HG03342 (cell line): ENCODE data around the gene EYS.
A peak's percentile ranks its signal among the peaks of the same experiment; 100 is the strongest.
"Not testable (repeated sequence)": the region's sequence is repeated elsewhere in the genome, so short reads cannot be mapped to it uniquely, and the experiment has no call there.

Experiments
- ATAC-seq: cut with Tn5 transposase; IDR thresholded peaks from one replicate; pipeline ENCODE4 v1.9.1; 2021; ENCODE audit warnings: mild to moderate bottlenecking, moderate library complexity; ENCODE audit not compliant: unreplicated experiment

The EYS gene

DNA sequence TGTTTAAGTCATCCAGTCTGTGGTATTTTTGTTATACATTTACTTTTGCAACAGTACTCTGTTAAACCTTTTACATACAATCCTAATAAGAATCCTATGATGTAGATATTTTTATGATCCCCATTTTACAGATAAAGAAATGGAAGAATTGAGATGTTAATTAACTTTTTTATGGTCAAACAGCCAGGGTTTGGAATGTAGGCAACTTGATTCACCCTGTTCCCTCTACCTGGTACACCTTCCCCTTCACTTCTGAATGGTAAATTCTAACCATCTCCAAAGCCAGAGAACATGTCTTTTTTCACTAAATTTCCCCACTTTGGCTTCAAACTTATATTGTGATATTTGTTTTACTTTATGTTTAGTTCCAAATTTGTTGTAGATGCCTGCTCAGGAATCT, 1771.3 kb downstream of the EYS start:
- ATAC-seq, result no peak

- not testable (repeated sequence) for ATAC-seq
Observed at GRCh38 chr6:63933948-63934347, 1773.1 kb downstream of the EYS start.

GRCh38 chr6:63930848-63931247, 1776.2 kb downstream of the EYS start:
- ATAC-seq, result no peak

DNA sequence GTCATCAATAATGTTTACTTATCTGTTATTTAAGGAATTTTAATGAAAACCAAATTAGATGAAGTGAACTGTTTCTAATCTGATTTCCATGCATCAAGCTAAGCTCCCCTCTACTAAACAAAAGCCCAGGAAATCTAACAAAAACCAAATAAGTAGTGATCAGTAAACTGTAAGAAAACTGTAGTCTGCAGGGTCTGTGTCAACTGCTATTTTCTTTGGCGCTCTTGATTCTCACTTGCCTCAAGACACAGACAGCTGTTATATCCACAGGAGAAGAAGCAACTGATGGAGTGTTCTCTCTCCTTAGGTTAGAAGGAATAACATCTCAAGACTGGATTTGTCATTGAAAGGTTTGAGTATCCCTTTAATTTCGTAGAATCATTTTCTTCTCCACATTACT, 1777.9 kb downstream of the EYS start:
- no peak for ATAC-seq

GRCh38 chr6:63928613-63929012, 1778.4 kb downstream of the EYS start:
- ATAC-seq, result no peak

DNA sequence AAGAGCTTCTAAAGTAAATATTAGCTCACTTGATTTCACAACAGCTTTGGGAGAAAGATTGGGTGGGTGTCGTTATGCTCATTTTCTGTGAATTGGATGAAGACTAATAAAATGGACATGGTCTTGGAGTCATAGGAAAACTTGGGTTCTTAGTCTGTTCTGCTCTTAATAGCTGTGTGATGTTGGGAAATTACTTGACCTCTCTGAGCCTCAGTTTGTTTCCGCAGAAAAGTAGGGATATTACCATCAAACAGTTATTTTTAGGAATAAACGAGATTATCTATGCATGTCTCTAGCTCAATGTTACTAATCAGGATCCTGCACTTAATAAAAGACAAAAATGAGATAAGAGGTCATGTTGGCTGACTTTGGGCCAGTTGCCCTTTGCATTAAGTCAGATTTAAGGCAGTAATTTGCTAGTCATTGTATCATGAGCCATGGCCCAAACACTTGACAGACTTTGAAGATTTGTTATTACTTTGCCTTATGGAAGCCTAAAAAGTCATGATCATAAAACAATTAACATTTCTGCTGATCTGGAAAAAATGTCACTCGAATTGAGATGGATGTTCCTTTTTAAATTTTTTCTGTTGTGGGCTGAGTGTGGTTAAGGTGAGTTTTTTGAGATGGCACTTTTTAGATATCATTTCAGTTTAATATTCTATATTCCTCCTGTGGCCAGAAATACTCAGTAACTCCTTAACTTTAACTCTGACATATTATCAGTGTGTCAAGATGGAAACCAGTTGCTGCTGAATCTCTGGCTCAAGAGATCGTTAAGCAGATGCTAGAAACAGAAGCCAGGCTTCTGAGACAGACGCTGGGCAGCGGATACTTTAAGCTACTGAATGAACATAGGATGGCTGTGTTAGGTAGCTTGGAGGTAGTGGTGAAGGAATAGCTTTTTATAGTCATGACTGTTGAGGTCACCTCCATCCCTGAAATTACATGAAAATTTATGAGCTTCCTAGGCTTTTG, 1779.8 kb downstream of the EYS start:
- no peak for ATAC-seq

- no peak for ATAC-seq
Observed at GRCh38 chr6:63926258-63926780, 1780.7 kb downstream of the EYS start.

GRCh38 chr6:63923139-63923739, 1783.8 kb downstream of the EYS start:
- peak; percentile 76 for ATAC-seq

DNA sequence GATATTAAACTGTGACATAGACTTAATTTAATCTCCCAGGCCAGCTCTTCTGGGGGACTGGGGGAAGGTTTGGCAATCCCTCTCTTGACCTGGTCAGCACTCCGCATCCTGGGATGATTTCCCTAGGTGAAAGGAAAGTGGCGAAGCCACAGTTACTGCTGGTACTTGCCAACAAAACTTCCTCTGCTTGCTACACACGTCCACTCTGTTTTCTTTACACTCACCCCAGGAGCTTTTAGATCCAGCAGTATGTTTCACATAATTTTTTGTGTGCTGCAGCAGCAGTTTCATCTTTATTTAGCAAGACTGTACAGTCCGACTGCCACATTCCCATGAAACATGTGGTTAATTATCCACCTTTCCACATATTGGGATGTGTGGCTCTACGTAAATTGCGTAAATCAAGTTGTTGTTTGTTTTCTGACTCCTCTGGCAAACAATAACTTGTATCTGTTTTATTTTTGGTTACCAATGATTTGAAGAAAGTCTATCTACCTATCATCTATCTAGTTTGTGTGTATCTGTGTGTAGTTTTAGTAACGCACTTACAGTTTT, 1787.4 kb downstream of the EYS start:
- ATAC-seq, result no peak

DNA sequence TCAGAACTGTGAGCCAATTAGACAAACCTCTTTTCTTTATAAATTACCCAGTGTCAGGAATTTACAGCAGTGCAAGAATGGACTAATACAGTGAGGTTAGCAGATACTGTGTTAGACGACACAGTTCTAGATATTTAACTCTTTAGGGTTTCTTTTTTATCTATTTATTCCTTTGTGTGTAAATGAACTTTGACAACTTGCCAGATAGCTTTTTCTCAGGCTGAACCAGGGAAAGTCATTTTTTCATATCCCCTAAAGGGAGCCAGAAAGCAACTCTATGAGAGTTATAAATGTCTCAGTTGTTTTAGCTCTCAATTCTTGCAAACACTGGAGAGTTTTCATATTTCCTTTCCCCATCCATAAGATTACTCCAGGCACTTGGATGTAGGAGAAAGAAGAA, 1794.1 kb downstream of the EYS start:
- no peak for ATAC-seq

- no peak for ATAC-seq
Observed at GRCh38 chr6:63910863-63911551, 1796.0 kb downstream of the EYS start.

GRCh38 chr6:63904650-63905248, 1802.3 kb downstream of the EYS start:
- ATAC-seq, result peak; percentile 59

DNA sequence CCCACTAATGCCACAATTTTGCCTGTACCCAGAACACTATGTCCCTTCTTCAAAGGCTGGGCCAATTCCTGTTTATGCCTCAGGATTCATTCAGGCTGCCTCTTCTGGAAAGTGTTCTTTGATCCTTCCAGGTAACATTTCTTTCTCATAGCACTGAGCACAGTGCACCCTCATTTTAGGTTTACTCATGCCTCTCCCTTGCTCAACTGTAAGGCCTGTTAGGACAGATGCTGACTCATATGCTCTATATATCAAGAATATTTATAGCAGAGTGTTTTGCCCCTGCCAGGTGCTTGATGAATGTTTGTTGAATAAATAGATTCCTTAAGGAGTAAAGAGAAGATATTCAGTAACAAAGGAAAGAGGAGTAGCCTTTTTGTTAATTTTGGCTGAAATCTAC, 1807.5 kb downstream of the EYS start:
- ATAC-seq, result no peak

DNA sequence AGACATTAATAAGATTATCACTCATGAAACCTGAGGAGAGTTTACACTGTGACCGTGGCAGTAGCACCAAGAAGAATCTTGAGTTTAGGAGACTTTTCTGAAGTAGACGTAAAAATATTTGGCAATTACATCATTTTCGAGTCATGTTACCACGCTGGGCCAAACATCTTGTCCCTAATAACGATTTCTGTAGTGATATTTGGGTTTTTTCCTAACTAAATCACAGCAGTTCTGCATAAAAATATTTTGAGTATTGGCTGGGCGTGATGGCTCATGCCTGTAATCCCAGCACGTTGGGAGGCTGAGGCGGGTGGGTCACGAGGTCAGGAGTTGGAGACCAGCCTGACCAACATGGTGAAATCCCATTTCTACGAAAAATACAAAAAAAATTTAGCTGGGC, 1809.1 kb downstream of the EYS start:
- ATAC-seq, result no peak

DNA sequence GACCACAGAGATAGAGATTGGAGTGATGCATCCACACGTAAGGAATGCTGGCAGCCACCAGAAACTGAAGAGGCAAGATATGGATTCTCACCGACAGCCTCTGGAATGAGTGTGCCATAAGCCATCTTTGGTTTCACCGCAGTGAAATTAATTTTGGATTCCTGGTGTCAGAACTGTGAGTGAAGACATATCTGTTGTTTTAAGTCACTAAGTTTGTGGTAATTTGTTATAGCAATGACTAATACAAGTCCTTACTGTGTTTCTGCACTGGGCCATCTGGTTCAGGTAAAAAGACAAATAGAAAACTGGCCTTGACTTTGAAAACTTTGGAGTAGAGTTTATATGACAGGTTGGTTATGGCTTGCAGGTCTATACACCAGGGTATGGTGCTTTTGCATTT, 1809.6 kb downstream of the EYS start:
- ATAC-seq, result no peak

GRCh38 chr6:63888416-63888815, 1818.6 kb downstream of the EYS start:
- ATAC-seq, result no peak

DNA sequence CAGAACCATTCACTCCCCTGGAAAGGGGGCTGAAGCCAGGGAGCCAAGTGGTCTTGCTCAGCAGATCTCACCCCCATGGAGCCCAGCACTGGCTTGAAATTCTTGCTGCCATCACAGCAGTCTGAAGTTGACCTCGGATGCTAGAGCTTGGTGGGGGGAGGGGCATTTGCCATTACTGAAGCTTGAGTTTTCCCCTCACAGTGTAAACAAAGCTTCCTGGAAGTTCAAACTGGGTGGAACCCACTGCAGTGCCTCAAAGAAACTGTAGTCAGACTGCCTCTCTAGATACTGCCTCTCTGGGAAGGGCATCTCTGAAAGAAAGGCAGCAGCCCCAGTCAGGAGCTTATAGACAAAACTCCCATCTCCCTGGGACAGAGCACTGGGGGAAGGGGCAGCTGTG, 1819.2 kb downstream of the EYS start:
- ATAC-seq, result not testable (repeated sequence)

DNA sequence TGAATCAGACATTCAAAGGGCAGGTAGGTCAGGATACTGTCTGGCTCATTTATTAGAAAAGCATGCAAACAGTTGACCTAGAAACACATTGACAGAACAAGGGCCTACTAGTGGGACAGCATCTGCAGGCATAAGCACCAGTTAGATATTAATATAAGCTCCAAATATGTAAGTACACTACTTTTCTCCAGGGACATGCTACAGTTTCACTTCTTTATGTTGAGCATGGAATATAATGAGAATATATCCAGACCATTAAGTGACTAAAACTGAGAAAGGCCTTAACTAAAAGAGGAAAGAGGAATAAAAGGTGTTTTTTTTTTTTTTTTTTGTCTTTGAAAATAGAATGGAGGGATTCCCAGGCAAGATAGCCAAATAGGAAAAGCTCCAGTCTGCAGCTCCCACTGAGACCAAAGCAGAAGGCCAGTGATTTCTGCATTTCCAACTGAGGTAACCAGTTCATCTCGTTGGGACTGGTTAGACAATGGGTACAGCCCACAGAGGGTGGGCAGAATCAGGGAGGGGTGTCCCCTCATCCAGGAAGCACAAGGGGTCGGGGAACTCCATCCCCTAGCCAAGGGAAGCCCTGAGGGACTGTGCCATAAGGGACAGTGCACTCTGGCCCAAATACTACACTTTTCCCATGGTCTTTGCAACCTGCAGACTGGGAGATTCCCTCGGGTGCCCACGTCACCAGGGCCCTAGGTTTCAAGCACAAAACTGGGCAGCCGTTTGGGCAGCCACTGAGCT, 1819.8 kb downstream of the EYS start:
- peak; percentile 57 for ATAC-seq

DNA sequence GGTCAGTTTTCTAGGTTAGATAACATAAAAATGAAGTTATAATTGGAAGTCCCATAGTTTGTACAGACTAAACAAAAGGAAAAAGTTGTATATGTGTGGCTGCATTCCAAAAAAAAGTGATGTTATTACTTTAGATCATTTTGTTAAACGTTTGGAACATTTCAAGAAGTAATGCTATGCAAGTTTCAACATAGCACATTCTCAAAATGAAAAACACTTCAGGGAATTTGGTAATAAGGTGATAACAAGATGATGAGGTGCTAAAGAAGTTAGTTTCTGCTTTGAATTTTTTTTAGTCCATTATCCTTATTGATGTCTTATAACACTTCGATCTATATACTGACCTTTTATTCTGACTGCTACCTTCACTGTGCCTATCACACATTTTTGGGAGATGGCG, 1820.7 kb downstream of the EYS start:
- ATAC-seq, result no peak

DNA sequence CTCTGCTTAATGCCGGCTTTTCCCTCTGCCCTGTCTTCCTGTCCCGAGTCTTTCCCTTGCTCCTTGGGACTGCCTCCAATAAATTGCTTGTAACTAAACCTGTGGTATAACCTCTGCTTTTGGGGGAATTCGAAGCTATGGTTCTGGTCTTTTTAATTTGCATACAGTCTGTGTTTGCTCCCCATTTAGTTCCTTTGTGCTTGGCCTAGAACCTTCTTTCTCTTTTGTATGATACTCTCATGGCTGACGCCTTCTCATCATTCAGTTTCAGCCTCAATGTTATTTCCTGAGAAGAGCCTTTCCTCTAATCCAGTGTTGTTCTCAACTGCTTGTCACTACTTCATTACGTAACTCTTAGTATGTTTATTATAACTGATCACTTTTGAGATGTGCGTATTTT, 1823.4 kb downstream of the EYS start:
- peak; percentile 50 for ATAC-seq
